GM23248 (cell line): ENCODE results near the gene CD72.

ENCODE experiments used
- EZH2 ChIP-seq: fragments of 200-600 bp; sonication (generic); IDR thresholded peaks from 2 replicates; pipeline ENCODE4 v1.6.1; 2018; ENCODE audit warnings: antibody characterized with exemption, mild to moderate bottlenecking; ENCODE audit not compliant: insufficient read depth, poor library complexity, severe bottlenecking
- EZH2phosphoT487 ChIP-seq: fragments of 200-600 bp; sonication (generic); IDR thresholded peaks from 2 replicates; pipeline ENCODE4 v1.6.1; 2018; ENCODE audit warnings: antibody characterized with exemption, moderate library complexity, mild to moderate bottlenecking, low read depth; ENCODE audit not compliant: insufficient read depth

- TF ChIP-seq EZH2 = no peak
- TF ChIP-seq EZH2phosphoT487 = no peak
Measured at GRCh38 chr9:35574578-35575122, 43.6 kb downstream of the CD72 start.
